Lower leg skin (tissue), 4 donors: Measurements from ENCODE around the gene LDLR. TPM values are rescaled to one million over a fixed set of nuclear protein-coding genes. Genes with fewer than 3 reads are reported as not detected.
A peak's percentile ranks its signal among the peaks of the same experiment; 100 is the strongest.

Source experiments
- DNase-seq, 2 donors: peaks; one replicate each; pipeline ENCODE4 v3.0.0-alpha.2; 2019; ENCODE audit warnings: low spot score in 2 of 2
- H3K4me3 ChIP-seq: fragments of 200-600 bp; sonication (generic); 2 replicates; pipeline ENCODE4 v1.5.1; 2017; ENCODE audit warnings: mild to moderate bottlenecking, low read depth; ENCODE audit not compliant: poor library complexity, severe bottlenecking
- CTCF ChIP-seq, 3 donors: fragments of 450-650 bp; IDR thresholded peaks; one replicate each; pipeline ENCODE4 v1.5.1; 2016; ENCODE audit warnings: antibody characterized with exemption in 3 of 3, mild to moderate bottlenecking in 3 of 3, moderate library complexity in 2 of 3
- POLR2A ChIP-seq, 2 donors: fragments of 450-650 bp; IDR thresholded peaks; one replicate each; pipeline ENCODE4 v1.6.1; 2016 to 2017; ENCODE audit warnings: antibody characterized with exemption in 2 of 2, mild to moderate bottlenecking in 1 of 2, moderate library complexity in 1 of 2
- WGBS, 2 donors: methylation state at CpG; one replicate each; pipeline ENCODE4 v1.1.5; 2018; 5-methylcytosine and 5-hydroxymethylcytosine counted together
- intact Hi-C: fragments of 100-400 bp; cut with DNase I; formaldehyde crosslinking; loops from one replicate; pipeline ENCODE4 v1.15.0; 2023; ENCODE audit warnings: low total_unique reads
- total RNA-seq, 4 donors: library from RNA; depleted of rRNA; stranded (reverse); fragments of >200 nt; gene quantifications; one replicate each; pipeline ENCODE4 v1.1.0, GENCODE V29; 2016

The LDLR gene
- 10 to 100 TPM; 48.7 to 62.8 (median 58.7) TPM for total RNA-seq

- 1 to 2% methylated on average over 42 of the region's 43 CpGs for WGBS, 2 donors
- intact Hi-C loops, result no loop called here
Observed at GRCh38 chr19:11089254-11090013, at the start of gene LDLR. LDLR (plus strand) TSS chr19:11089463; CDS start chr19:11089549, 86 bp downstream.

GRCh38 chr19:11041194-11041593 lies 48.1 kb upstream of the LDLR start:
- intact Hi-C loops, result no loop called here
- TF ChIP-seq CTCF (IDR thresholded peaks at IDR 0.05), result no peak
- no peak for TF ChIP-seq POLR2A (IDR thresholded peaks at IDR 0.05)
- 96% methylated on average over 33 of the region's 33 CpGs for WGBS, 2 donors
- no peak for DNase-seq
- H3K4me3 ChIP-seq, result no peak overlapping the region

More at GRCh38 chr19:11089254-11090013, at the start of gene LDLR:
- peak; percentile 82 to 95 for DNase-seq
- H3K4me3 ChIP-seq, result peak within 1 kb of the TSS; percentile 38
- TF ChIP-seq CTCF (IDR thresholded peaks at IDR 0.05) (no peak), POLR2A (IDR thresholded peaks at IDR 0.05) (no peak)

GRCh38 chr19:11041966-11042627 lies 47.2 kb upstream of the LDLR start:
- intact Hi-C loops, result no loop called here
- TF ChIP-seq POLR2A (IDR thresholded peaks at IDR 0.05) (no peak), CTCF (IDR thresholded peaks at IDR 0.05) (no peak)
- no peak overlapping the region for H3K4me3 ChIP-seq
- no peak for DNase-seq
- WGBS, 2 donors, result 72 to 77% methylated on average over 13 of the region's 13 CpGs

GRCh38 chr19:11044431-11044830 lies 44.8 kb upstream of the LDLR start:
- H3K4me3 ChIP-seq, result no peak overlapping the region
- DNase-seq, result no peak
- WGBS, 2 donors, result 80 to 83% methylated on average over 10 of the region's 10 CpGs
- TF ChIP-seq POLR2A (IDR thresholded peaks at IDR 0.05) (no peak), CTCF (IDR thresholded peaks at IDR 0.05) (no peak)
- intact Hi-C loops, result no loop called here

- intact Hi-C loops, result no loop called here
- no peak overlapping the region for H3K4me3 ChIP-seq
- TF ChIP-seq CTCF (IDR thresholded peaks at IDR 0.05) (no peak), POLR2A (IDR thresholded peaks at IDR 0.05) (no peak)
- 96 to 98% methylated on average over 4 of the region's 4 CpGs for WGBS, 2 donors
- DNase-seq, result no peak
Observed at GRCh38 chr19:11045536-11045935, 43.7 kb upstream of the LDLR start.
